GM19324 (cell line): ENCODE results near the gene SH3BP5.

Experiments
- ATAC-seq: cut with Tn5 transposase; IDR thresholded peaks from one replicate; pipeline ENCODE4 v1.9.1; 2021; ENCODE audit warnings: mild to moderate bottlenecking, moderate library complexity; ENCODE audit not compliant: unreplicated experiment, low FRiP score

Gene SH3BP5

GRCh38 chr3:15280853-15281532 lies 51.4 kb downstream of the SH3BP5 start:
- no peak for ATAC-seq

DNA sequence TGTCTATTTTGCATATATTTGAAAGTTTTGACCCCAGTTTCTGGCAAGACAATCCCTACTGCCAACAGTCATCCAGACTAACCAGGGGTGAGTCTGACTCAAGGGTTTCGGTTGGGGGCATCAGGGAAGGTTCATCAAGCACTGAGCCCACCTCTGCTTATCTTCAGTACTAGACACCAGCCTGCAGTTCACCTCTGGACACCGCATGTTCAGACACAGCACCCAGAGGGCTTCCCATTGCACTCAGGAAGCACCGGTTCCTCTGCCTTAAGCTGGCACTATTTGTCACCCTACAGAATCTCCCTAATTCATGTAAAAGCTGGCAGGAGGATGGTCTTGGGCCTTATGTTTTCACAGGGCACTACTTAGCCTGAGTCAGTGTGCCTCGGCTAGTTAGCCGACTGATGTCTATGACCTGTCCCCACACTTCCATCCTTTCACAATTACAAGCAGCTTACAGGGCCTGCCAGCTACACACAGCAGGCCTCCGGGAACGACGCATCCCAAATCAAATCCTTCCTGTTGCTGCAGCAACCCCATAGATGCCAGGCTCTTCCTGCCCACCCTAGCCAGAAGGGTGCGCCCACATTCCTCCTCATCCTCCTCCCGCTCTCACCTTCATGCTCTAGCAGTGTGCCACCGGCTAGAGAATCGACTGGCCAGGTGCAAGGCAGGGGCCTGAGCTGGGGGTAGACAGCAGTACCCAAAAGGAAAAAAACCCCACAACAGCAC lies 52.5 kb downstream of the SH3BP5 start:
- no peak for ATAC-seq

GRCh38 chr3:15279205-15279604 lies 53.2 kb downstream of the SH3BP5 start:
- no peak for ATAC-seq

- ATAC-seq, result no peak
Measured at GRCh38 chr3:15277861-15278500, 54.4 kb downstream of the SH3BP5 start.

- no peak for ATAC-seq
Measured at GRCh38 chr3:15276028-15276724, 56.2 kb downstream of the SH3BP5 start.

DNA sequence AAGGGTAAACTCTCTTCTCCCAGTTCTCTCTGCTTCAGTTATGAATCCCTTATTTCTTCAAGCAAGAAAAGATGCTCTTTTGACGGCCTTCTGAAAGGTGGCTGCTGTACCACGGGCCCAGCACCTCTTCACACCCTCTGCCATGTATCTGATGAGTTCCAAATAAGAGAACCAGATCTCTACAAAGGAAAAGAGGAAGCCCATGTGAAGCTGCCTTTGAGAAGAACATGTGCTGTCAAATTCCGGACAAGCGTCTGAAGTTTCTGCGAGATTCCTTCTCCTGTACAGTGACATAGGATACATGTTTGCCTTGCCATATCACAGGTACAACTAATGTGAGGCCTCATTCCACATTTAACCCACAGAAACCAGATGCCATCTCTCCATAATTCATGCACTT lies 59.2 kb downstream of the SH3BP5 start:
- ATAC-seq, result no peak

DNA sequence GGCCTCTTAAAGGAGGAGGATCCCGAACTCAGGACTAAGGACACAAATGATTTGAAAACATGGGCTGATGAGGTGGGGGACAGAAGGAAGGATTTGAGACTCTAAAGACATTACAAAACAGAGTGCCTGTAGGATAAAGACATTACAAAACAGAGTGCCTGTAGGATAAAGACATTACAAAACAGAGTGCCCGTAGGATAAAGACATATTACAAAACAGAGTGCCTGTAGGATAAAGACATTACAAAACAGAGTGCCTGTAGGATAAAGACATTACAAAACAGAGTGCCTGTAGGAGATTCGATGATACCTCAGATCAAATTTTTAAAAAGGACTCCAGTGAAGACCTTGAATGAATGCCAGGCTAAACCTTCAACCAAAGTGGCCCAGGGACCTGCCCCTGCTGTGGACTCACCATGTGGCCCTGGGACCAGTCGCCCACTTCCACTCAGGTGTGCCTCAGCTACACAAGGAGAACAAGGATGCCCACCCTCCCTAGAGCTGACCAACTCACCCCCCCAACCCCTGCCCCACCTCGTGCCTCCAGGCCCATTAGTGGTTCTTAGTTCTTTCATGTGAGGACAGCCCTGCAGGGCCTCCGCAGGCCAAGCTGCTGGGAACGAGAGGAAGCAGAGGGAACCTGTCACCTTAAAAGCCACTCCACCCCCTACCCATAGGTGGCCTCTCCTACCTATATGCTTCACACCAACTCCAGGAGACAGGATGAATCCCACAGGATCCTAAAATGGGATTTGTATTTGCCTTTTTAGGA lies 59.8 kb downstream of the SH3BP5 start:
- no peak for ATAC-seq

DNA sequence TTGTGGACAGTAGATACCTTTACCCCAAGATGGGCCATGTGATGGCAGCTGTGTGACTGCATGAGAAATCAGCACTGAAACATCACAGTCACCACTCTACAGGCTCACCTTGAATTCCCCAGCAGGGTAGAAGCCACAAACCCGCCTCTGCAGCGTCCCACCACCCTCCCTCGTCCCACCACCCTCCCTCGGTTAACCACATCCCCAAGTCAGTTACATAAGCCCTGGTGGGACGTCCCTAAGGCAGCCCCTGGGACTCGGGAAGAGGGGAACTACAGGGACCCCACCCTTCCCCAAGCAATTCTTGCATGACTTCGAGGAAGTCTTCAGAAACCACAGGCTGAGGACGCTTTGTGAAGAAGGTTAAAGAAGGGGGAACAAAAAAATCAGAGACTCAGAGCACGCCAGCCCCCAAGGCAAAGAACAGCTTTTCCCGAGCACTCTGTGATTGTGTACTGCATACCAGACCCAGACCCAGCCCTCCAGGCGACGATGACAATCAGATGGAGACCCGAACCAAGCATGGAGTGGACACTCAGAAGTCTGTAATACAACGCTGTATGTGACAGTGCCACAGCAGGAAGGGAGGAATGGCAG lies 60.5 kb downstream of the SH3BP5 start:
- peak; percentile 56 for ATAC-seq

DNA sequence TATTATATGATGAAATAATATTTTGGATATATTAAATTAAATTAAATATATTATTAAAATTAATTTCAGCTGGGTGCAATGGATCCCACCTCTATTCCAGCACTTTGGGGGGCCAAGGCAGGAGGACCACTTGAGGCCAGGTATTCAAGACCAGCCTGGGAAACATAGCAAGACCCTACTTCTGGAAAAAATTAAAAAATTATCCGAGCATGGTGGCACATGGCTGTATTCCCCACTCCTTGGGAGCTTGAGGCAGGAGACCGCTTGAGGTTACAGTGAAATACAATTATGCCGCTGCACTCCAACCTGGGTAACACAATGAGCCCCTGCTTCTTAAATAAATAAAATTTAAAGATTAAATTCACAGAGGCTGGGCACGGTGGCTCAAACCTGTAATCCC lies 61.4 kb downstream of the SH3BP5 start:
- ATAC-seq, result no peak

- ATAC-seq, result no peak
Measured at GRCh38 chr3:15269091-15269989, 63.0 kb downstream of the SH3BP5 start.

DNA sequence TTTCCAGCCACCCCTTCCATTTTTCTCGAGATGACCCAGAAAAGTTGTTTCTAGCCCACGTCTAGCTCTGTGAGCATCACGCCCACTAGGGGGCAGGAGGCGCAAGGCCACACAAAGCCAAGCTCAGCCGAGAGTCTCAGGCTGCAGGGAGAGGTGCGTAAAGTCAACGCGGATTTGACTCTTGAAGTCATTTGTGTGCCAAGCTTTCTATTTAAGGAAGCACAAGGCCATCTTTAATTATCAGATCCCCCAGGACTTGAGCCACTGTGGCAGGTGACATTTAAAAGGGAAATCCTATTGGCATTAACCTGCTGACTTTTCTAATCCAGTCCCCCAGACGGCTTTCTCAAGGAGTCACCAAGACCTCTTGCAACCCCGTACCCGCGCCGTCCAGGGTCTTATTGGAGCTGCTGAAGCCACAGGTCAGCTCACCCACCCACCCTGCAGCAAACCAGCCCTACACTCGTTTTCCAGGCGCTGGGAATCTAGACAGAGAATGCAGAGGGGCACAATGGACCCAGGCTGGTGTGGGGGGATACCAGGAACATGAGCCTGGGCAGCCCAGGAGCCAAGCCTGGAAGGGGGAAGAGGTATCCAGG lies 64.3 kb downstream of the SH3BP5 start:
- ATAC-seq, result no peak

GRCh38 chr3:15267502-15267901 lies 64.9 kb downstream of the SH3BP5 start:
- no peak for ATAC-seq

DNA sequence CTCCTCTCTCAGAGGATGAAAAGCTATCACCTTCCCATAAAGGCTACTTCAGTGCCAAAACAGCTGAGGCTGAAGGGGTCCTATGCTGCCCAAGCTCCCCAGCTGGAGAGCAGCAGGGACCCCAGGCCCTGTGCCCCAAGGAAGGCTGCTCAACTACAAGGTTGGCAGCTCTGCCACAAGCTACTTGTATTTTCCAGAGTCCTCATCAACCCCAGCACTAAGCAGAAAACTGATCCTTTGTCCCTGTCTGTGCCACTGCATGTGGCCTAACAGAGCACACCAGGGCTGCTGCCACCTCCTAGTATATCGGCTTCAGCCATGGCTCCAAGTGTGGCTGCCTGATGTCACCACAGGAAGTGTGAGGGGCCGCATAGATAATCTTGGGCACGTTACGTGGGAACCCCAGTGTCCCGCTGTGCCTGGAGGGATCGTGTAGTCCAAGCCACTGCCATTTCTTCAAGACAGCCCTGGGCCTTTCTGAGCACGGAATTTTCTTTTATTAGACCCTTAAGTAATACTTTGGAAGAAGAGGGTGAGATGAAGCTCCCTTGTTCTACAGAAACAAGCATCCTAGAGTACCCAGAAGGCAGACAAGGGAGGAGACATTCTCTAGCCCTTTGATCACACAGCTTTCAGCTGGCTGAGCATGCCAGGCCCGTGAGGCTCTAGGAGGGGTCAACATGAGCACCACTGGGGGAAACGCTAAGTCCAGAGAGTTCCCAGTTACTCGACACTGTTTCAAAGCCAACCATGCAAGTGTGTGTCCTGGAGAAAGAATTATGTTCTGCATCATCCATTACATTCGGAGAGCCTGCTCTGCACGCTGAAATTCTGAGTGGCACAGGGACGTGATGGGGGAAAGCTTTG lies 65.6 kb downstream of the SH3BP5 start:
- ATAC-seq, result no peak

DNA sequence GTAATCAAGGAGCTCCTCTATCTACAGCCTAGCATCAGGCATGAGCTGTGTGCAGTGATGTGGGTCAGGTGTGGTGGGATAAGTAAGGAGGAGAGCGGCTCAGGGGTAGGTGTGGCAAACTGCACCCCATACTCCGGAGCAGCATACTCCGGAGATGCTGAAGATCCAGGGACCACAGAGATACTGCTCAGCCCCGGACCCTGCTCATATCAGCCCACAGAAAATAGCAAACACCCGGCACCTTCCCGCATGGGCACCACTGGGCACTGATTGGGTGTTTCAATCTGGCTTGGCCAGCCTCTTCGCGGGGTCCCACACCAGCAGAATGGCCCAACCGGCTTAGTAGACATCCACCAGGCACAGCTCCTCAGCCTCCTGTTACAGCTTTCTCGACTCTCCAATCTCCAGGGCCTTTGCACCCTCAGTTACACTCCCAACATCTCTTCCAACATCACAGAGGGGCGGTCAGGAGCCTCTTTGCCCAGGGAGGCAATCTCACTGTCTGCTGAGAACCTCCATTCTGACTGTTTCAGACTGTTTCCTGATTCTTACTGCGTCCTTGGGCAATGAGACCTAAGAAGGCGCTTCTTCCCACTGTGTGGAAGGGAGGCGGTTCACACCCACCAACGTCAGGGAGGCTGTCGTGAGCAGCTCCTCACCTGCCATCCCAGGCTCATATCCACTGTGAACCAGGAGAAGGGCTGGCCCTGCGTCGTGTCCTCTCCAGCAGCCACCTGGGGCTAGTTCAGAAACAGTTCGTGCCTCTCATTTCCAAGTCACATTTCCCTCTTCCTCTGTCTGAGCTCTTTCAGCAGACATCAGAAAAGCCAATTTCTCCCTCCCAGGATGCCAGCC lies 66.5 kb downstream of the SH3BP5 start:
- no peak for ATAC-seq

- no peak for ATAC-seq
Measured at GRCh38 chr3:15264486-15264885, 67.9 kb downstream of the SH3BP5 start.

- no peak for ATAC-seq
Measured at GRCh38 chr3:15263926-15264325, 68.5 kb downstream of the SH3BP5 start.

- ATAC-seq, result no peak
Measured at GRCh38 chr3:15263120-15263519, 69.3 kb downstream of the SH3BP5 start.
